ENCODE results near the gene CYP2F1.
"Not testable (repeated sequence)": the region's sequence is repeated elsewhere in the genome, so short reads cannot be mapped to it uniquely, and the experiment has no call there.

CYP2F1 gene

GRCh38 chr19:41098762-41099161, 15.5 kb upstream of the CYP2F1 start:
- H3K27ac ChIP-seq (ENCODE audit: low read depth, low read length) = no peak overlapping the region
- H3K36me3 ChIP-seq (ENCODE audit: control insufficient read depth in 1 of 2, insufficient read depth in 2 of 2, low read length in 2 of 2) = no peaks in the 10 kb centered on the region
- H3K4me3 ChIP-seq (ENCODE audit: low read depth in 1 of 2, low read length in 2 of 2) = no peak overlapping the region
- H3K4me1 ChIP-seq (ENCODE audit: control insufficient read depth in 1 of 2, insufficient read depth in 2 of 2, low read length in 2 of 2) = no peaks in the 10 kb centered on the region
- no peak overlapping the region for H3K9ac ChIP-seq (ENCODE audit: low read depth in 1 of 2, low read length in 2 of 2)
- no peaks in the 10 kb centered on the region for H3K27me3 ChIP-seq (ENCODE audit: control insufficient read depth in 1 of 2, insufficient read depth in 2 of 2, low read length in 2 of 2)
- H3K9me3 ChIP-seq (ENCODE audit: control insufficient read depth in 1 of 2, low read length in 2 of 2) = no peaks in the 10 kb centered on the region

- H3K27ac ChIP-seq (ENCODE audit: low read depth, low read length); H3K27me3 ChIP-seq (ENCODE audit: control insufficient read depth in 1 of 2, insufficient read depth in 2 of 2, low read length in 2 of 2); H3K9me3 ChIP-seq (ENCODE audit: control insufficient read depth in 1 of 2, low read length in 2 of 2); H3K9ac ChIP-seq (ENCODE audit: low read depth in 1 of 2, low read length in 2 of 2); H3K4me3 ChIP-seq (ENCODE audit: low read depth in 1 of 2, low read length in 2 of 2); H3K4me1 ChIP-seq (ENCODE audit: control insufficient read depth in 1 of 2, insufficient read depth in 2 of 2, low read length in 2 of 2); H3K36me3 ChIP-seq (ENCODE audit: control insufficient read depth in 1 of 2, insufficient read depth in 2 of 2, low read length in 2 of 2): not testable (repeated sequence)
Observed at GRCh38 chr19:41102210-41102609, 12.0 kb upstream of the CYP2F1 start.

- Histone ChIP-seq H3K9ac (ENCODE audit: low read depth in 1 of 2, low read length in 2 of 2) (no peak overlapping the region), H3K9me3 (ENCODE audit: control insufficient read depth in 1 of 2, low read length in 2 of 2) (no peaks in the 10 kb centered on the region), H3K36me3 (ENCODE audit: control insufficient read depth in 1 of 2, insufficient read depth in 2 of 2, low read length in 2 of 2) (no peaks in the 10 kb centered on the region), H3K4me1 (ENCODE audit: control insufficient read depth in 1 of 2, insufficient read depth in 2 of 2, low read length in 2 of 2) (no peaks in the 10 kb centered on the region), H3K27me3 (ENCODE audit: control insufficient read depth in 1 of 2, insufficient read depth in 2 of 2, low read length in 2 of 2) (peaks cover 0 to 3% of the 10 kb centered on the region in 2 donors), H3K27ac (ENCODE audit: low read depth, low read length) (no peak overlapping the region), H3K4me3 (ENCODE audit: low read depth in 1 of 2, low read length in 2 of 2) (no peak overlapping the region)
Observed at GRCh38 chr19:41106177-41106576, 8.1 kb upstream of the CYP2F1 start.

- Histone ChIP-seq H3K4me1 (ENCODE audit: control insufficient read depth in 1 of 2, insufficient read depth in 2 of 2, low read length in 2 of 2) (no peaks in the 10 kb centered on the region), H3K9me3 (ENCODE audit: control insufficient read depth in 1 of 2, low read length in 2 of 2) (no peaks in the 10 kb centered on the region), H3K9ac (ENCODE audit: low read depth in 1 of 2, low read length in 2 of 2) (no peak overlapping the region), H3K27me3 (ENCODE audit: control insufficient read depth in 1 of 2, insufficient read depth in 2 of 2, low read length in 2 of 2) (peaks cover 0 to 3% of the 10 kb centered on the region in 2 donors), H3K4me3 (ENCODE audit: low read depth in 1 of 2, low read length in 2 of 2) (no peak overlapping the region), H3K27ac (ENCODE audit: low read depth, low read length) (no peak overlapping the region), H3K36me3 (ENCODE audit: control insufficient read depth in 1 of 2, insufficient read depth in 2 of 2, low read length in 2 of 2) (no peaks in the 10 kb centered on the region)
Observed at GRCh38 chr19:41111296-41111695, 2.9 kb upstream of the CYP2F1 start.

- Histone ChIP-seq H3K4me3 (ENCODE audit: low read depth in 1 of 2, low read length in 2 of 2) (no peak overlapping the region), H3K36me3 (ENCODE audit: control insufficient read depth in 1 of 2, insufficient read depth in 2 of 2, low read length in 2 of 2) (no peaks in the 10 kb centered on the region), H3K9me3 (ENCODE audit: control insufficient read depth in 1 of 2, low read length in 2 of 2) (no peaks in the 10 kb centered on the region), H3K4me1 (ENCODE audit: control insufficient read depth in 1 of 2, insufficient read depth in 2 of 2, low read length in 2 of 2) (no peaks in the 10 kb centered on the region), H3K9ac (ENCODE audit: low read depth in 1 of 2, low read length in 2 of 2) (no peak overlapping the region), H3K27me3 (ENCODE audit: control insufficient read depth in 1 of 2, insufficient read depth in 2 of 2, low read length in 2 of 2) (peaks cover 0 to 3% of the 10 kb centered on the region in 2 donors), H3K27ac (ENCODE audit: low read depth, low read length) (no peak overlapping the region)
Observed at GRCh38 chr19:41111750-41112295, 2.4 kb upstream of the CYP2F1 start.

DNA sequence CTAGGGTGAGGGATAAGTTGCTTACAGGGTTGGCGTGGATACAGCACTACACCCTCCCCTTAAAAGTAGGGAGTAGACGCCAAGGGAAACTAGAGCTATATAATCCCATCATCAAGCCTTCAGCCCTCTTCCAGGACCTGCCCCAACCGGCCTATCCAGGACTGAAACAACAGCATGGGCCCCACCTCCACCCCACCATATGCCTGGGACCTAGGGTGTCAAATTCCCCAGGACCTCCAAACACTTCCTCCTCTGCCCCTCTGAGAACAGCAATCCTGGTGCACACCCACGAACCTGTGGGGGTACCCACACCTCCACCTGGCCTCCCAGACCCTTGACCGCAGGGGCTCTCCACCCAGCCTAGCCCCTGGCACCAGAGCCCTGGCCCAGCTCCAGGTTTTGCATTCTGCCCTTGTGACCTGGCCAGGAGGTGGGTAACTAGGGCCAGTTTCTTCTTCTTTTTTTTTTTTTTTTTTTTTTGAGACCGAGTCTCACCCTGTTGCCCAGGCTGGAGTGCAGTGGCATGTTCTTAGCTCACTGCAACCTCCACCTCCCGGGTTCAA, 1.4 kb upstream of the CYP2F1 start:
- Histone ChIP-seq H3K27ac (ENCODE audit: low read depth, low read length) (no peak overlapping the region), H3K27me3 (ENCODE audit: control insufficient read depth in 1 of 2, insufficient read depth in 2 of 2, low read length in 2 of 2) (peaks cover 0 to 3% of the 10 kb centered on the region in 2 donors), H3K4me1 (ENCODE audit: control insufficient read depth in 1 of 2, insufficient read depth in 2 of 2, low read length in 2 of 2) (no peaks in the 10 kb centered on the region), H3K9ac (ENCODE audit: low read depth in 1 of 2, low read length in 2 of 2) (no peak overlapping the region), H3K9me3 (ENCODE audit: control insufficient read depth in 1 of 2, low read length in 2 of 2) (no peaks in the 10 kb centered on the region), H3K36me3 (ENCODE audit: control insufficient read depth in 1 of 2, insufficient read depth in 2 of 2, low read length in 2 of 2) (no peaks in the 10 kb centered on the region), H3K4me3 (ENCODE audit: low read depth in 1 of 2, low read length in 2 of 2) (no peak overlapping the region)

- Histone ChIP-seq H3K27ac (ENCODE audit: low read depth, low read length) (no peak overlapping the region), H3K4me3 (ENCODE audit: low read depth in 1 of 2, low read length in 2 of 2) (no peak overlapping the region), H3K9me3 (ENCODE audit: control insufficient read depth in 1 of 2, low read length in 2 of 2) (no peaks in the 10 kb centered on the region), H3K9ac (ENCODE audit: low read depth in 1 of 2, low read length in 2 of 2) (no peak overlapping the region), H3K36me3 (ENCODE audit: control insufficient read depth in 1 of 2, insufficient read depth in 2 of 2, low read length in 2 of 2) (no peaks in the 10 kb centered on the region), H3K27me3 (ENCODE audit: control insufficient read depth in 1 of 2, insufficient read depth in 2 of 2, low read length in 2 of 2) (no peaks in the 10 kb centered on the region), H3K4me1 (ENCODE audit: control insufficient read depth in 1 of 2, insufficient read depth in 2 of 2, low read length in 2 of 2) (no peaks in the 10 kb centered on the region)
Observed at GRCh38 chr19:41116261-41116660, 2.0 kb downstream of the CYP2F1 start.

GRCh38 chr19:41120929-41121911, 7.0 kb downstream of the CYP2F1 start:
- H3K27ac ChIP-seq (ENCODE audit: low read depth, low read length); H3K4me1 ChIP-seq (ENCODE audit: control insufficient read depth in 1 of 2, insufficient read depth in 2 of 2, low read length in 2 of 2); H3K36me3 ChIP-seq (ENCODE audit: control insufficient read depth in 1 of 2, insufficient read depth in 2 of 2, low read length in 2 of 2); H3K4me3 ChIP-seq (ENCODE audit: low read depth in 1 of 2, low read length in 2 of 2); H3K9ac ChIP-seq (ENCODE audit: low read depth in 1 of 2, low read length in 2 of 2); H3K9me3 ChIP-seq (ENCODE audit: control insufficient read depth in 1 of 2, low read length in 2 of 2); H3K27me3 ChIP-seq (ENCODE audit: control insufficient read depth in 1 of 2, insufficient read depth in 2 of 2, low read length in 2 of 2): not testable (repeated sequence)

GRCh38 chr19:41122846-41123245, 8.6 kb downstream of the CYP2F1 start:
- H3K4me3 ChIP-seq (ENCODE audit: low read depth in 1 of 2, low read length in 2 of 2); H3K9me3 ChIP-seq (ENCODE audit: control insufficient read depth in 1 of 2, low read length in 2 of 2); H3K9ac ChIP-seq (ENCODE audit: low read depth in 1 of 2, low read length in 2 of 2); H3K27me3 ChIP-seq (ENCODE audit: control insufficient read depth in 1 of 2, insufficient read depth in 2 of 2, low read length in 2 of 2); H3K36me3 ChIP-seq (ENCODE audit: control insufficient read depth in 1 of 2, insufficient read depth in 2 of 2, low read length in 2 of 2); H3K4me1 ChIP-seq (ENCODE audit: control insufficient read depth in 1 of 2, insufficient read depth in 2 of 2, low read length in 2 of 2); H3K27ac ChIP-seq (ENCODE audit: low read depth, low read length): not testable (repeated sequence)

DNA sequence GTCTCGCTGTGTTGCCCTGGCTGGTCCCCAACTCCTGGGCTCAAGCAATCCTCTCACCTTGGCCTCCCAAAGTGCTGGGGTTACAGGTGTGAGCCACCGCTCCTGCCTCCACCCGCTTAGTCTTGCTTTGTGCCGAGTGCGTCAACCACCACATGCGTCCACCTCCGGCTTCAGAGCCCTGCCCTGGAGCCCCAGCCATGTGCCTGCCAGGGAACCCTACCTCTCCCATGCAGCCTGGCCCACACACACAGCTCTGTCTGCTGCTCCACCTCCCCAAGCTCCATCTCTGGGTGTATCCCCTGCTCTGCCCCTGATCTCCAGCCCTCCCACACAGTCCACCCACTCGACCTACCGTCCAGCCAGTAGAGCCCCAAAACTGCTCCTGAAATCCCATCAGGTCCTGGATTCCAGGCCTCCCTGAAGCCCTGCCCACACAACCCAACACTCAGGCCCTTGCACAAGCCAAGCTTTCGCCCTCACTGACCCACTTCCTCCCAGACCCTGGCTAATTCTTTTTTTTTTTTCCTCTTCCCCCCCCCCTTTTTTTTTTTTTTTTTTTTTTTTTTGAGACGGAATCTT, 9.6 kb downstream of the CYP2F1 start:
- Histone ChIP-seq H3K27ac (ENCODE audit: low read depth, low read length) (no peak overlapping the region), H3K9me3 (ENCODE audit: control insufficient read depth in 1 of 2, low read length in 2 of 2) (no peaks in the 10 kb centered on the region), H3K4me1 (ENCODE audit: control insufficient read depth in 1 of 2, insufficient read depth in 2 of 2, low read length in 2 of 2) (peaks cover 0 to 8% of the 10 kb centered on the region in 2 donors), H3K36me3 (ENCODE audit: control insufficient read depth in 1 of 2, insufficient read depth in 2 of 2, low read length in 2 of 2) (no peaks in the 10 kb centered on the region), H3K4me3 (ENCODE audit: low read depth in 1 of 2, low read length in 2 of 2) (no peak overlapping the region), H3K9ac (ENCODE audit: low read depth in 1 of 2, low read length in 2 of 2) (no peak overlapping the region), H3K27me3 (ENCODE audit: control insufficient read depth in 1 of 2, insufficient read depth in 2 of 2, low read length in 2 of 2) (no peaks in the 10 kb centered on the region)
